Keratinocyte (primary cell): ENCODE measurements around the gene RAB4B. TPM values are rescaled to one million over a fixed set of nuclear protein-coding genes. Genes with fewer than 3 reads are reported as not detected.
"Not testable (repeated sequence)": the region's sequence is repeated elsewhere in the genome, so short reads cannot be mapped to it uniquely, and the experiment has no call there.

Experiments
- DNase-seq: peaks from one replicate; pipeline ENCODE4 v3.0.0-alpha.2; 2011; ENCODE audit warnings: low read depth, missing footprints, low spot score
- FAIRE-seq: peaks from 2 replicates; lab custom pipeline; 2011; peaks lifted over from hg19 to GRCh38; lab: Jason Lieb, UNC
- H2AFZ ChIP-seq: 2 replicates; pipeline ENCODE4 v1.6.0; 2012; ENCODE audit warnings: low read length, control low read depth, inconsistent platforms; ENCODE audit not compliant: control insufficient read depth
- H3K27ac ChIP-seq: 2 replicates; pipeline ENCODE4 v1.5.1; 2011; ENCODE audit warnings: low read length; ENCODE audit not compliant: control insufficient read depth, insufficient read depth
- H3K27me3 ChIP-seq: 3 replicates; pipeline ENCODE4 v1.6.0; 2011; ENCODE audit warnings: low read length; ENCODE audit not compliant: control insufficient read depth, insufficient read depth; ENCODE audit errors: extremely low read depth
- H3K36me3 ChIP-seq, 2 experiments: 2 replicates in 1 of 2; 3 replicates in 1 of 2; pipeline ENCODE4 v1.5.1; 2011; ENCODE audit warnings: low read length in 2 of 2, mild to moderate bottlenecking in 1 of 2; ENCODE audit not compliant: control insufficient read depth in 2 of 2, insufficient read depth in 2 of 2; ENCODE audit errors: extremely low read depth in 1 of 2
- H3K4me1 ChIP-seq: 3 replicates; pipeline ENCODE4 v1.5.1; 2011; ENCODE audit warnings: low read length; ENCODE audit not compliant: control insufficient read depth, insufficient read depth; ENCODE audit errors: extremely low read depth
- H3K4me2 ChIP-seq: 3 replicates; pipeline ENCODE4 v1.6.0; 2011; ENCODE audit warnings: low read depth, low read length; ENCODE audit not compliant: control insufficient read depth, insufficient read depth; ENCODE audit errors: extremely low read depth
- H3K4me3 ChIP-seq, 3 experiments: fragments of 200-600 bp in 1 of 3; sonication (generic) in 1 of 3; 2 replicates in 2 of 3; 3 replicates in 1 of 3; pipeline ENCODE4 v1.5.1; 2011 to 2016; ENCODE audit warnings: low read length in 3 of 3, mild to moderate bottlenecking in 3 of 3, control low read depth in 2 of 3, inconsistent platforms in 1 of 3, low read depth in 1 of 3, mixed read lengths in 1 of 3, mixed run types in 1 of 3, moderate library complexity in 1 of 3; ENCODE audit not compliant: control insufficient read depth in 2 of 3, insufficient read depth in 2 of 3; ENCODE audit errors: extremely low read depth in 1 of 3
- H3K79me2 ChIP-seq: 2 replicates; pipeline ENCODE4 v1.6.0; 2012; ENCODE audit warnings: low read length; ENCODE audit not compliant: control insufficient read depth, insufficient read depth
- H3K9ac ChIP-seq: 3 replicates; pipeline ENCODE4 v1.6.0; 2011; ENCODE audit warnings: low read length; ENCODE audit not compliant: control insufficient read depth, insufficient read depth; ENCODE audit errors: extremely low read depth
- H3K9me1 ChIP-seq: 3 replicates; pipeline ENCODE4 v1.6.0; 2011; ENCODE audit warnings: low read length; ENCODE audit not compliant: control insufficient read depth, insufficient read depth; ENCODE audit errors: extremely low read depth
- H3K9me3 ChIP-seq: 2 replicates; pipeline ENCODE4 v1.5.1; 2012; ENCODE audit warnings: low read depth, low read length; ENCODE audit not compliant: control insufficient read depth
- H4K20me1 ChIP-seq: 3 replicates; pipeline ENCODE4 v1.6.0; 2011; ENCODE audit warnings: low read length; ENCODE audit not compliant: control insufficient read depth, insufficient read depth; ENCODE audit errors: extremely low read depth
- dilution Hi-C: fragments of 300-500 bp; cut with MboI; formaldehyde crosslinking; loops from one replicate; pipeline ENCODE4 v1.7.0; 2020; ENCODE audit warnings: low sequenced_read_pairs; ENCODE audit not compliant: extremely low pct_ligation_motif_present
- polyA plus RNA-seq, 5 experiments: library from polyadenylated mRNA; depleted of rRNA in 3 of 5; stranded (reverse) in 3 of 5; stranded (forward) in 1 of 5; unstranded in 1 of 5; fragments of >200 nt; gene quantifications; 1 replicate in 1 of 5; 2 replicates in 3 of 5; 3 replicates in 1 of 5; pipeline versions ENCODE4 v1.2.1 to v1.2.3, GENCODE V29; 2011 to 2012; ENCODE audit warnings: missing spikeins in 2 of 5, low read depth in 1 of 5, low replicate concordance in 1 of 5

RAB4B gene
- polyA plus RNA-seq, 1 donor (not counting 4 experiments of a cell fraction or from before 2014, with no cell fraction given) = 15.0 TPM

GRCh38 chr19:40843653-40844052, 65.6 kb downstream of the RAB4B start:
- H4K20me1 ChIP-seq, H3K79me2 ChIP-seq, H3K9me1 ChIP-seq, H3K4me1 ChIP-seq, H3K9me3 ChIP-seq, DNase-seq, dilution Hi-C loops, H3K27me3 ChIP-seq, H3K4me2 ChIP-seq, H3K36me3 ChIP-seq, H3K9ac ChIP-seq, FAIRE-seq, H3K27ac ChIP-seq, H3K4me3 ChIP-seq: not testable (repeated sequence)
- peak overlapping the region; percentile 5 for H2AFZ ChIP-seq

Other genes starting within 250 kb of the RAB4B start
- gene SHKBP1, start 201.4 kb upstream of the RAB4B start, polyA plus RNA-seq = 20.2 to 41.3 TPM (median 27.2 TPM) in 3 replicates
- 25.9 to 48.0 TPM (median 29.6 TPM) in 3 replicates for gene LTBP4, start 176.9 kb upstream of the RAB4B start, polyA plus RNA-seq
- gene NUMBL, start 87.6 kb upstream of the RAB4B start, polyA plus RNA-seq = 5.5 to 6.0 TPM (median 5.7 TPM) in 3 replicates
- gene COQ8B, start 61.4 kb upstream of the RAB4B start, polyA plus RNA-seq = 11.0 to 13.8 TPM (median 13.8 TPM) in 3 replicates
- gene ITPKC, start 61.1 kb upstream of the RAB4B start, polyA plus RNA-seq = 17.0 to 32.6 TPM (median 17.2 TPM) in 3 replicates
- gene ACTMAP, start 27.8 kb upstream of the RAB4B start, polyA plus RNA-seq = 1.4 to 2.8 TPM (median 1.4 TPM) in 3 replicates
- gene SNRPA, start 27.0 kb upstream of the RAB4B start, polyA plus RNA-seq = 54.5 to 129 TPM (median 93.4 TPM) in 3 replicates
- gene MIA, start 2.7 kb upstream of the RAB4B start, polyA plus RNA-seq = 3.4 to 7.4 TPM (median 5.5 TPM) in 3 replicates
- gene EGLN2, start 20.9 kb downstream of the RAB4B start, polyA plus RNA-seq = 31.6 to 57.0 TPM (median 41.0 TPM) in 3 replicates
- gene CYP2A6, start 72.2 kb downstream of the RAB4B start, polyA plus RNA-seq = not detected in 3 replicates
- not detected in 3 replicates for gene CYP2A7, start 104.0 kb downstream of the RAB4B start, polyA plus RNA-seq
- gene CYP2B6, start 213.0 kb downstream of the RAB4B start, polyA plus RNA-seq = not detected in 3 replicates